ENCODE data around the gene RPP25L.
A peak's percentile ranks its signal among the peaks of the same experiment; 100 is the strongest.

The RPP25L gene

GRCh38 chr9:34600908-34601307, 11.0 kb downstream of the RPP25L start:
- in situ Hi-C loops (cut with HindIII; ENCODE audit: low sequenced_read_pairs) = no loop called here
- TF ChIP-seq, protein P1, sequence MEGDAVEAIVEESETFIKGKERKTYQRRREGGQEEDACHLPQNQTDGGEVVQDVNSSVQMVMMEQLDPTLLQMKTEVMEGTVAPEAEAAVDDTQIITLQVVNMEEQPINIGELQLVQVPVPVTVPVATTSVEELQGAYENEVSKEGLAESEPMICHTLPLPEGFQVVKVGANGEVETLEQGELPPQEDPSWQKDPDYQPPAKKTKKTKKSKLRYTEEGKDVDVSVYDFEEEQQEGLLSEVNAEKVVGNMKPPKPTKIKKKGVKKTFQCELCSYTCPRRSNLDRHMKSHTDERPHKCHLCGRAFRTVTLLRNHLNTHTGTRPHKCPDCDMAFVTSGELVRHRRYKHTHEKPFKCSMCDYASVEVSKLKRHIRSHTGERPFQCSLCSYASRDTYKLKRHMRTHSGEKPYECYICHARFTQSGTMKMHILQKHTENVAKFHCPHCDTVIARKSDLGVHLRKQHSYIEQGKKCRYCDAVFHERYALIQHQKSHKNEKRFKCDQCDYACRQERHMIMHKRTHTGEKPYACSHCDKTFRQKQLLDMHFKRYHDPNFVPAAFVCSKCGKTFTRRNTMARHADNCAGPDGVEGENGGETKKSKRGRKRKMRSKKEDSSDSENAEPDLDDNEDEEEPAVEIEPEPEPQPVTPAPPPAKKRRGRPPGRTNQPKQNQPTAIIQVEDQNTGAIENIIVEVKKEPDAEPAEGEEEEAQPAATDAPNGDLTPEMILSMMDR (IDR thresholded peaks at IDR 0.05; ENCODE audit: low read depth, low read length) = no peak
- no peak for DNase-seq (ENCODE audit: low read depth, low spot score)
- H3K4me3 ChIP-seq (ENCODE audit: low read depth, low read length) = no peak overlapping the region

- TF ChIP-seq, protein P1 (IDR thresholded peaks at IDR 0.05; ENCODE audit: low read depth, low read length) = no peak
- no peak for DNase-seq (ENCODE audit: low read depth, low spot score)
- no peak overlapping the region for H3K4me3 ChIP-seq (ENCODE audit: low read depth, low read length)
- in situ Hi-C loops (cut with HindIII; ENCODE audit: low sequenced_read_pairs) = no loop called here
Observed at GRCh38 chr9:34599546-34599945, 12.4 kb downstream of the RPP25L start.

DNA sequence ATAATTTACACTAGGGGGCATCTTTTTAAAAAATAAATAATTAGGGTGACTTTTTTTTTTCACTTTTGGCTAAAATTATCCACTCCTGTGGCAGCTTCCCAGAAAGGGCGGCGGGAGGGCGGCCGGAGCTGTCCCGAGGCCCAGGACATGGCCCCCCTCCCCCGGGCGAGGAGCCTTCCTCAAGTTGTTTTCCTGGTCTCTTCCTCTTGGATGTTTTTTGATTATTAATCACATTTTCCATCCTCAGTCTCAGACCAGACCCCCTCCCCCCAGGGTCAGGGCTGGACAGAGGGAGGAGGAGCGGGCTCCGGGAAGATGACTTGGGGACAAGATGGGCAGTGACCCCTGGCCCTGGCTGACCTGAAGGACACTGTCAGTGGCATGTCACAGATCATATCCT, 17.7 kb downstream of the RPP25L start:
- DNase-seq (ENCODE audit: low read depth, low spot score) = no peak
- no peak overlapping the region for H3K4me3 ChIP-seq (ENCODE audit: low read depth, low read length)
- TF ChIP-seq, protein P1 (IDR thresholded peaks at IDR 0.05; ENCODE audit: low read depth, low read length) = no peak
- in situ Hi-C loops (cut with HindIII; ENCODE audit: low sequenced_read_pairs) = no loop called here

GRCh38 chr9:34592895-34593601, 18.8 kb downstream of the RPP25L start:
- no peak for DNase-seq (ENCODE audit: low read depth, low spot score)
- in situ Hi-C loops (cut with HindIII; ENCODE audit: low sequenced_read_pairs) = no loop called here
- TF ChIP-seq, protein P1 (IDR thresholded peaks at IDR 0.05; ENCODE audit: low read depth, low read length) = no peak
- H3K4me3 ChIP-seq (ENCODE audit: low read depth, low read length) = no peak overlapping the region

- TF ChIP-seq, protein P1 (IDR thresholded peaks at IDR 0.05; ENCODE audit: low read depth, low read length) = no peak
- no peak overlapping the region for H3K4me3 ChIP-seq (ENCODE audit: low read depth, low read length)
- no peak for DNase-seq (ENCODE audit: low read depth, low spot score)
- in situ Hi-C loops (cut with HindIII; ENCODE audit: low sequenced_read_pairs) = no loop called here
Observed at GRCh38 chr9:34591917-34592866, 19.7 kb downstream of the RPP25L start.

DNA sequence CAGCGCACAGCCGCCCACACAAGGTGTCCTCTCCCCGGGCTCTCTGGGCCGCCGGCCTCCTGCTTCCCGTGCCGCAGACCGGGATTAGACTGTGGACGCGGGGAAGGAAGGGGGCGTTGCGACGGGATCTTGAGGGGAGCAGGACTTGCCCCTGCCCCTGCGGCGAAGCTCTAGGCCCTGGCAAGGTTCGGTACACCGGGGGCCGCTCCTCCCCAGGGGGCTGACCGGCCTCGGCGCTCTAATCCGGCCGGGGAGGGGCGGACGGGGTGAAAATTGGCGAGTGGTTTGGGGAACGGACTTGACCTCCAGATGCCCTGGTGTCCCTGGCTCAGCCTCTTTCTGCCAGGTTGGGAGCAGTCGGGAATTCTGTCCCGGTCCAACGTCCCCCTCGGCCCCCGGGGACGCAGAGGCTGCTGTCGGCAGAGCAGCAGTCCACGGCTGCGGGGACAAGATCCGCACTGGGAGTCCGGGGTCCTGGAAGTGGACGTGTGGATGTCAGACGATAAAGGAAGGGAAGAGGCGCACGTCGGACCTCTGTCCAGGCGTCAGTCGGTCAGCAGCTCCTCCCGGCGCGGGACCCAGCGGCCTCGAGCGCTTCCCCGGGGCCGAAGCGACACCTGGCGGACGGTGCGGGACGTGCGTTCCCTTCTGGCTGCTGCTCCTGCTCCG, 20.5 kb downstream of the RPP25L start:
- H3K4me3 ChIP-seq (ENCODE audit: low read depth, low read length) = no peak overlapping the region
- TF ChIP-seq, protein P1 (IDR thresholded peaks at IDR 0.05; ENCODE audit: low read depth, low read length) = peak; percentile 87
- in situ Hi-C loops (cut with HindIII; ENCODE audit: low sequenced_read_pairs) = no loop called here

More for the DNA sequence above, 20.5 kb downstream of the RPP25L start:
- peak; percentile 61 for DNase-seq (ENCODE audit: low read depth, low spot score)
